Dendritic cell treated with granulocyte-macrophage colony-stimulating factor and Interleukin-4, amounts not matched to agents 40 ng/mL and 50 ng/mL, for 4 days (primary cell): ENCODE results near the gene RYR3.

Experiments used
- H3K27ac Mint-ChIP-seq: one replicate; pipeline ENCODE4 v1.8.0; 2022; ENCODE audit warnings: mild to moderate bottlenecking, mixed read lengths
- H3K27me3 Mint-ChIP-seq: one replicate; pipeline ENCODE4 v1.8.0; 2022; ENCODE audit warnings: mild to moderate bottlenecking, mixed read lengths
- H3K36me3 Mint-ChIP-seq: one replicate; pipeline ENCODE4 v1.8.0; 2022; ENCODE audit warnings: low read depth, mixed read lengths
- H3K4me1 Mint-ChIP-seq: one replicate; pipeline ENCODE4 v1.8.0; 2022; ENCODE audit warnings: low read depth, mixed read lengths
- H3K4me3 Mint-ChIP-seq: one replicate; pipeline ENCODE4 v1.8.0; 2022; ENCODE audit warnings: mild to moderate bottlenecking, moderate library complexity, mixed read lengths
- H3K9me3 Mint-ChIP-seq: one replicate; pipeline ENCODE4 v1.8.0; 2022; ENCODE audit warnings: mixed read lengths
- intact Hi-C: fragments of 100-400 bp; cut with micrococcal nuclease; formaldehyde crosslinking; loops from one replicate; pipeline ENCODE4 v1.15.0; 2022

Gene RYR3

DNA sequence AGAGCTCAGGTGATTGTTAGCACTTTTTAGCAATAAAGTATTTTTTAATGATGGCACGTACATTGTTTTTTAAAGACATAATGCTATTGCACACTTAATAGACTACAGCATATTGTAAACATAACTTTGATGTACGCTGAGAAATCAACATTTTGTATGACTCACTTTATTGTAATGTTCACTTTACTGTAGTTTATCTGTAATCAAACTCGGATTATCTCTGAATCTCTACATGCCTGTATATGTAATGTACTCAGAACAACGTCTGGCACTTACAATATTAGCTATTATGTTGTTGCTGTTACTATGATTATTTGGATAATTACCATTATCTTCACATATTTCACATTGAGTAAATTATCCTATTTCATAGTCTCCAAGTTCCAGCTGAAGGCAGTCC lies 519.6 kb downstream of the RYR3 start:
- Mint-ChIP-seq H3K4me1 (no peaks in the 10 kb centered on the region), H3K36me3 (no peaks in the 10 kb centered on the region), H3K4me3 (no peak overlapping the region), H3K27me3 (no peaks in the 10 kb centered on the region), H3K27ac (no peak overlapping the region), H3K9me3 (no peaks in the 10 kb centered on the region)
- intact Hi-C loops = no loop called here

DNA sequence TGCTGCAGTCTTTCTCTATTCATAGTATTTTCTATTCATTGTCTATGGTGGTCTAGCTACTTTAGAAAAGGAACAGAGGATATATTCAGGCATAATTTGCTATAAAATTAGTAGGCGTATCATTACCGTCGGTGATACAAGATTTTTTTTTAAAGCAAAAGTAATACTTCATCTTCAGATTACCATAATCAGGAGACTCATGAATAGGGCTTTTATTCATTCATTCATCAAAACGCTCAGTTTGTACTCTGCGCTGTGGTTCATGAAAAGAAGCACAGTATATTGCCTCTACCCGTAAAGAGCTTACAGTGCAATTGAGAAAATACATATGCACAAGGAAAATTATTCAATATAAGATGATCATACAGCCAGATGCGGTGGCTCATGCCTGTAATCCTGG lies 520.9 kb downstream of the RYR3 start:
- Mint-ChIP-seq H3K27ac (no peak overlapping the region), H3K36me3 (no peaks in the 10 kb centered on the region), H3K9me3 (no peaks in the 10 kb centered on the region), H3K4me1 (no peaks in the 10 kb centered on the region), H3K27me3 (no peaks in the 10 kb centered on the region), H3K4me3 (no peak overlapping the region)
- intact Hi-C loops = no loop called here

DNA sequence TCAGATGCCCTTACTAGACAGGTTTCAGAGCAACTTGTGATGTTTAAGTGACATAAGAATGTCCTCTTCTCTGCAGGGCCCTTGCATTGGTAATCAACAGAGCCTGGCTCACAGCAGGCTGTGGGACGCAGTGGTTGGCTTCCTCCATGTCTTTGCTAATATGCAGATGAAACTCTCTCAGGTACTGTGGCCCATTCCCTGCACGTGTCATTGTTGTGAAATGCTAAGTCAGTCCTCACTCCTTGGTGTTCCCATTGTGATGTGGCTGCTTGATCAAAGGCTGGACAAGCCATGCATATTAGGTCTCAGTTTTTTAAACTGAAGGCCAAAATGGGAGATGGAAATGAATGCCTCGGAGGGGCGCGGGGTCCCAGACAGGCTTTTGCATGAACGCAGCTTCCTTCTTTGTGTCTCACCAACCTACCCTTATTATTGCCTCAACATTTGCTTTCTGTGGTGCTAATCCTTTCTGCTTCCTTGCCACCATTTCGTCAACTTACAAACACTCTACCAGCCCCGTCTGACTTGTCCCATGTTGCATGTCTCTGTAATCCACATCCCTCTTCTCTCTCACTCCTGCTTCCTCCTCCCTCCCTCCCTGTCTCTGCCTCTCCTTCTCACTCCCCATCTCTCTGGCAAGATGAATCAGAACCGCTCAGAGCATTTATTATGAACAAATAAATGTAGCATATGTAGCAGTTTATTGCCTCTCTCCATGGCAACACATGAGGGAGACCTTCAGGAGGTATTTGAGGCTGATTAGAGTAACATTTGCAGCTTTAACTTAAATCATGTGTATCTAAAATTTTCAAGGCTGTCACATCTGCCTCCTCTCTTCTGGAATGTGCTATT lies 524.4 kb downstream of the RYR3 start:
- H3K4me1 Mint-ChIP-seq = no peaks in the 10 kb centered on the region
- no peak overlapping the region for H3K27ac Mint-ChIP-seq

DNA sequence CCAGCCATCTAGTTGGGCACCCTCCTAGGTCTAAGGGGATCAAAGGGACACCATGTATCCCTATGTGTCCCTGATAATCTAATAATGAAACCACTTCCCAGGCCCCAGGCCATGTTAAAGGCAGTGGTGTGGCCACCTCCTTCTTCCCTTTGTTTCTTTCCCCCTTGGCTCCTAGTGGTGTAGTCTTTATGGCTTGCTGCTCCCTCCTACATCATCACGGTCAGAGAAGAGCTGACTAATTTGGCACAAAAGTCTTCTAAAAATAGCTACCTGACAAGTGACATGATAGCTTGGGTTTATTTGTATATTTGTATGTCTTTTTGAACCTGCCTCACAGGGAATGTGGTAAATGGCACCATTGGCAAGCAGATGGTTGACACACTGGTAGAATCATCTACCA lies 526.5 kb downstream of the RYR3 start:
- Mint-ChIP-seq H3K36me3 (no peaks in the 10 kb centered on the region), H3K9me3 (no peaks in the 10 kb centered on the region), H3K4me1 (no peaks in the 10 kb centered on the region), H3K27ac (no peak overlapping the region), H3K27me3 (peaks cover 2% of the 10 kb centered on the region), H3K4me3 (no peak overlapping the region)
- intact Hi-C loops = no loop called here

More for the DNA sequence above, 524.4 kb downstream of the RYR3 start:
- H3K36me3 Mint-ChIP-seq = no peaks in the 10 kb centered on the region
- H3K27me3 Mint-ChIP-seq = peaks cover 2% of the 10 kb centered on the region
- no peaks in the 10 kb centered on the region for H3K9me3 Mint-ChIP-seq
- no peak overlapping the region for H3K4me3 Mint-ChIP-seq
- intact Hi-C loops = no loop called here

DNA sequence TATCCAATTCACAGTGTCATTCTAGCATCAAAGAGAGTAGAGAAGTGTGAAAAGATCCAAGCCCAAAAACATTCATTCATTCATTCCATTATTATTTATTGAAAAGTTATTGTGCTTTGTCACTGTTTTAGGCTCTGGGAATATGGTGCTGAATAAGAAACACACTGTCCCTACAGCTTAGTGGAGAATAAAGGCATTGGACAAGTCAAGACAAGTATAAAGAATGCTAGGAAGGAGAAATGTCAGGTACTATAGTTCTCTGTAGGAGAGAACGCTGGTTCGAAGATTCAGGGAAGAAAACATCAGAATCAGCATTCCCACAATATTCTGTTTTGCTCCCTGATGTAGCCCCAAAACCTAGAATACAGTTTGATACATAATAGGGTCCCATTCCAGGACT lies 528.8 kb downstream of the RYR3 start:
- Mint-ChIP-seq H3K4me3 (no peak overlapping the region), H3K9me3 (no peaks in the 10 kb centered on the region), H3K27me3 (peaks cover 2% of the 10 kb centered on the region), H3K36me3 (no peaks in the 10 kb centered on the region), H3K27ac (no peak overlapping the region), H3K4me1 (no peaks in the 10 kb centered on the region)
- intact Hi-C loops = no loop called here

DNA sequence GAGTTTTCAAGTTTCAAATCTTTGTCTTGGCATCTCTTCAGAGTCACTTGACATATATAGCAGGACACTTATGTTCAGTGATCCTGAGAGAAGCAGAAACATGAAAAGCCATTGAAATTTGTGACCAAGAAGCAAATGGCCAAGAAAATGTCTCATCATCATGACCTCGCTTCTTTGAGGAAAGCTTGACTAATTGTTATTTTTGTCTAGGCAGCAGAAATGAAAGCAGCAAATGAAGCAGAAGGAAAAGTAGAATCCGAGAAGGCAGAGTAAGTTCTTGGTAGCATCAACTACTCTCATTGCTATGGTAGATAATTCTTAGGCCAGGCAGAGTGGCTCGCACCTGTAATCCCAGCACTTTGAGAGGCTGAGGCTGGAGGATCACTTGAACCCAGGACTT lies 529.8 kb downstream of the RYR3 start:
- no peaks in the 10 kb centered on the region for H3K36me3 Mint-ChIP-seq
- intact Hi-C loops = no loop called here
- no peaks in the 10 kb centered on the region for H3K4me1 Mint-ChIP-seq
- peaks cover 2% of the 10 kb centered on the region for H3K27me3 Mint-ChIP-seq
- no peak overlapping the region for H3K4me3 Mint-ChIP-seq
- no peak overlapping the region for H3K27ac Mint-ChIP-seq
- no peaks in the 10 kb centered on the region for H3K9me3 Mint-ChIP-seq

DNA sequence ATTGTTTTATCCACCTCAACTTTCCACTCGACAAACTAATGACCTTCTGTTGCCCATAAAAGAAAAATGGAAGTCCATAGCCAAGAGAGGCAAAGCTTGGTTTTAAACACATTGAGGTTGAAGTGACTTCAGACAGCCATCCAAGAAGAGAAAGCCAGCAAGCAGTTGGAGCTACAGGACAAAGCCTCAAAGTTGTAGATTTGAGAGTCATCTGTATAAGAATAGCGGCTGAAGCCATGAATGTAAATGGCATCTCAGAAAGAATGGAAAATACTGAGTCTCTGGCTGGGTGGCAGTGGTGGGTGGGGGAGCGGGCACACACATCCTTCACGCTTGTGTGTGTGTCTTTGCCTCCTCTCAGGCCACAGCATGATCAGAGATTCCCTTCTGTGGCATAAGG lies 533.4 kb downstream of the RYR3 start:
- no peak overlapping the region for H3K4me3 Mint-ChIP-seq
- intact Hi-C loops = no loop called here
- no peaks in the 10 kb centered on the region for H3K4me1 Mint-ChIP-seq
- H3K9me3 Mint-ChIP-seq = no peaks in the 10 kb centered on the region
- H3K27ac Mint-ChIP-seq = no peak overlapping the region
- H3K36me3 Mint-ChIP-seq = no peaks in the 10 kb centered on the region
- H3K27me3 Mint-ChIP-seq = no peaks in the 10 kb centered on the region

DNA sequence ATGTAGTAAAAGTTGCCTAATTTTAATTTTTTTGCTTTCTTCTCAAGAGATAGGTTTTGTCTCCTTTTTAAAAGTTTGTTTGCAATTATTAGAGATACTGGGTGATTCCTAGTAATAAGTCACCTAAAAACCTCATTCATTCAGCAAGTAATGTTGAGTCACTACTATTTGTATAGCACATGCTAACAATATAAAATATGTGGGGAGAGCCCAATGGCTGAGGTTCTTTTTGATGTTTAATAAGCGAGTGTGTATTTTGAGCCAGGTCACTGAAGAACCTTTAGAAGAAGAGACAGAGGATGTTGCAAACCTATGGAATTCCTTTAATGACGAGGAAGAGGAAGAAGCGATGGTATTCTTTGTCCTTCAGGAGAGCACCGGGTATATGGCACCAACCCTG lies 533.8 kb downstream of the RYR3 start:
- Mint-ChIP-seq H3K4me1 (no peaks in the 10 kb centered on the region), H3K27me3 (no peaks in the 10 kb centered on the region), H3K36me3 (no peaks in the 10 kb centered on the region), H3K27ac (no peak overlapping the region), H3K9me3 (no peaks in the 10 kb centered on the region), H3K4me3 (no peak overlapping the region)
- intact Hi-C loops = no loop called here

DNA sequence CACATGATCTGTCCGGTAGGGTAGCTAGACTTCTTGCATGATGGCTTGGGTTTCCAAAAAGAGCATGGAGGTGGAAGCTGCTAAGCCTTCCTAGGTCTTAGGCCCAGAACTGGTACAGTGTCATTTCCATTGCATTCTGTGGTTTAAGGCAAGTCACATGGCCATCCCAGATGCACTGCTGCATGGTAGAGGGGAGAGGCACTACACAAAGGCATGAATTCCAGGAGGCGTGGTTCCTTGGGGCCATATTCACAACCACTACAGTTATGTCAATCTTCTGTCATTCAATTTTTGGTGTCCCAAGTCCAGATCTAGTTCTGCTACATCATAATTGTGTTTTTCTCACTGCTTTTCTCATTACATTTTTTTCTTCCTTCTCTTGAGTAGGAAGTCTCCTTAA lies 535.4 kb downstream of the RYR3 start:
- Mint-ChIP-seq H3K9me3 (no peaks in the 10 kb centered on the region), H3K27me3 (no peaks in the 10 kb centered on the region), H3K36me3 (no peaks in the 10 kb centered on the region), H3K27ac (no peak overlapping the region), H3K4me1 (no peaks in the 10 kb centered on the region), H3K4me3 (no peak overlapping the region)
- intact Hi-C loops = no loop called here

DNA sequence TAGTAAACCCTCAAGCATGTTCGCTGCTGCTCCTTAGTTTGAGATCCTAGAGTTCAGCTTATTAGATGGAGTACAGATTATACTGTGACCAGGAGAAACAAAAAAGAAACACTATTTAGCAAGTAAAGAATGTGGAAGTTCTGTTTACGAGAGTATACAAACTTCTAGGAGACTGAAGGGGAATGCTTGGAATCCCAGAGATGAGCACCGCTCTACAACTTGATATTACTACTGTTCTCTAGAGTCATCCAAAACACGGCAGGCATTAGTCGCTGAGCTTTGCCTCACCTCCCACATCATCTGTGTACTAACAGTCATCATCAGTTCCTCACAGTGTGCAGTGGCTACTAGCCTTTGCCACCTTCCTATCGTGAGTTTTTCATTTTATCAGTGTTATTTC lies 536.1 kb downstream of the RYR3 start:
- no peaks in the 10 kb centered on the region for H3K36me3 Mint-ChIP-seq
- H3K27ac Mint-ChIP-seq = no peak overlapping the region
- intact Hi-C loops = no loop called here
- no peaks in the 10 kb centered on the region for H3K27me3 Mint-ChIP-seq
- H3K4me1 Mint-ChIP-seq = no peaks in the 10 kb centered on the region
- H3K4me3 Mint-ChIP-seq = no peak overlapping the region
- no peaks in the 10 kb centered on the region for H3K9me3 Mint-ChIP-seq

DNA sequence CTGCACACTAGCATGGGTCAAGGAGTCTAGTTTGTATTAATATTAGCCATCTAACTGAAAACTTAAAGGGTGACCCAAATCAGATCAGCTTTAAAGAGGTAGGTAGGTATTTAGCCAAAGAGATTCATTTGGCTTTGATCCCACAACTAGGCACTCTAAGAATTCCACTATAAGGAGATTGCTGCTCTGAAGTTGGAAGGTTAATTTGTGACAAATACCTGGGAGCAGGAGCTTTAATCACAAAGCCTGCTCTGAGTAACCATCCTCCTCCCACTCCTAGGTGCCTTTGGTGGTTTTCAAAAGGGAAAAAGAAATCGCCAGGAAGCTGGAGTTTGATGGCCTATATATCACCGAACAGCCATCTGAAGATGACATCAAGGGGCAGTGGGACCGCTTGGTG lies 537.2 kb downstream of the RYR3 start:
- intact Hi-C loops = no loop called here
- H3K9me3 Mint-ChIP-seq = no peaks in the 10 kb centered on the region
- no peak overlapping the region for H3K27ac Mint-ChIP-seq
- no peaks in the 10 kb centered on the region for H3K27me3 Mint-ChIP-seq
- H3K4me1 Mint-ChIP-seq = no peaks in the 10 kb centered on the region
- H3K36me3 Mint-ChIP-seq = no peaks in the 10 kb centered on the region
- no peak overlapping the region for H3K4me3 Mint-ChIP-seq

DNA sequence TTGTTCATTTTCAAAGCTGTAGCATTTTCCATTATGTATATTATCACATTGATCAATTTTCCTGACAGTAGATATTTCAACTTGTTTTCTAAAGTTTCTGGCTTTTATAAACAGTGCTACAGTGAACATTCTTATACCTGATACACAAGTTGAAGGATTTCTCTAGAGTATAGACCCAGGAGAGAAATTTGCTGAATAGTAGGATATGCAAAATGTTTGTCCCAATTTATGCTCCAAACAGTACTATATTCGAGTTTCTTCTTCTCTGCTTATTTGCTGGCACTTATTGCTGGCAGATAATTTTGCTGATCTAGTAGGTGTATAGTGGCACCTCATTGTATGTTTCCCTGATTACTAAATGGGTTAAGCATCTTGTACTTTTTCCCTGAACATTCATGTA lies 540.3 kb downstream of the RYR3 start:
- Mint-ChIP-seq H3K9me3 (no peaks in the 10 kb centered on the region), H3K4me3 (no peak overlapping the region), H3K4me1 (no peaks in the 10 kb centered on the region), H3K36me3 (no peaks in the 10 kb centered on the region), H3K27me3 (no peaks in the 10 kb centered on the region), H3K27ac (no peak overlapping the region)
- intact Hi-C loops = no loop called here

DNA sequence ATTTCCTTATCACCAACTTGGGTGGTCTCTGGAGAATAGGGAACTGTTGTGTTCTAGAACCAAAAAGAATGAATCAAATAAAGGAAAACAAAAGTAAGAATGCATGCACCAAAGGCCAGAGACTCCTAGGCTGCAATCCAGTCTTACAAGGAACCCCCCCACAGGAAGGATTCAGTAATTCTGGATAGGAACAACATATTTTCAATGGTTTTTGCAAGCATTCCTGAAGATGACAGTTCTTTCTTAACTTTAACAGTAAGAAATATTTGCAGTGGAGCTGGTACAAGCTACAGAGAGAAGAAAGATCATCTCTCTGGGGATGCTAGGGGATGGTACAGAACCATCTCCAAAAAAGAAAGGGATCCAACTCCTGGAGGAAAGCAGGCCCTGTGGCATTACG lies 541.3 kb downstream of the RYR3 start:
- H3K4me3 Mint-ChIP-seq = no peak overlapping the region
- no peaks in the 10 kb centered on the region for H3K36me3 Mint-ChIP-seq
- no peaks in the 10 kb centered on the region for H3K9me3 Mint-ChIP-seq
- intact Hi-C loops = no loop called here
- no peaks in the 10 kb centered on the region for H3K4me1 Mint-ChIP-seq
- H3K27me3 Mint-ChIP-seq = no peaks in the 10 kb centered on the region
- H3K27ac Mint-ChIP-seq = no peak overlapping the region

DNA sequence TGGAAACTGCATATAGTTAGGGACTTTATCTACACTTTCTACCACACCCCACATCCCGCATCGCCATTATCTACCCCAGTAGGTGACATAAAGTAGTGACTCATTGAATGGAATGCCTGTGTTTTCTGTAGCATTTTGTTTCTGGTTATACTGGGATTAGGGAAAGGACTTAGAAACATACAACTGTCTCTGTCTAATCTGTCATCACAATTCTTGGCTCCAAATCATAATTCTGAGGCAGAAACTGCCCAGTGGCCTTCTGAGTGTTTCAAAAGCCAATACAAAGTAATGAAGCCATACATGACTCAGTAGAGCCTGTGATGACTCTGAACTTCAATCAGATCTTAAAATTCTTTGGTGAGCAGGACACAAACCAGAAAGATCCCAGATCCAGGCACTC lies 541.8 kb downstream of the RYR3 start:
- Mint-ChIP-seq H3K27me3 (no peaks in the 10 kb centered on the region), H3K9me3 (no peaks in the 10 kb centered on the region), H3K36me3 (no peaks in the 10 kb centered on the region), H3K4me1 (no peaks in the 10 kb centered on the region), H3K4me3 (no peak overlapping the region), H3K27ac (no peak overlapping the region)
- intact Hi-C loops = no loop called here

DNA sequence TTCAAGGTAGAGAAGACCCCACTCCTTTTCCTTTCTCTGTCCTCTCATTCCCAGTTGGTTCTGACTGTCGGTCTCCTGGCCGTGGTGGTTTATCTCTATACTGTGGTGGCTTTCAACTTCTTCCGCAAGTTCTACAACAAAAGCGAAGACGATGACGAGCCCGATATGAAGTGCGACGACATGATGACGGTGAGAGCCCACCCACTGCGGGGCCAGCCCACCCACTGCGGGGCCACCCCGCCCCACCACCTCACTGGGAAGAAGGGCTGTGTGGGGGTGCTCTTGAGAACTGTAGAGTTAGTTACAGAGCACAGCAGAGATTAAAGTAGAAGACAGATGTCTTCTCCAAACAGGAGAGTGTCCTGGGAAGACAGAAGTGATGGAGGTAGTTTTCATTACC lies 547.0 kb downstream of the RYR3 start:
- intact Hi-C loops = no loop called here
- no peaks in the 10 kb centered on the region for H3K27me3 Mint-ChIP-seq
- no peak overlapping the region for H3K4me3 Mint-ChIP-seq
- no peaks in the 10 kb centered on the region for H3K4me1 Mint-ChIP-seq
- no peak overlapping the region for H3K27ac Mint-ChIP-seq
- H3K36me3 Mint-ChIP-seq = no peaks in the 10 kb centered on the region
- H3K9me3 Mint-ChIP-seq = no peaks in the 10 kb centered on the region
